ENCODE data around the gene FEZF2.
A peak's percentile ranks its signal among the peaks of the same experiment; 100 is the strongest.

Gene FEZF2

GRCh38 chr3:62361261-62361660 is 12.1 kb downstream of the FEZF2 start:
- no peak overlapping the region for H2AFZ ChIP-seq (ENCODE audit: low read length)
- H3K9me2 ChIP-seq (replicated peaks; ENCODE audit: insufficient read depth, low read length): no peaks in the 10 kb centered on the region
- no peaks in the 10 kb centered on the region for H4K20me1 ChIP-seq (ENCODE audit: insufficient read depth, low read length)
- H3K79me2 ChIP-seq (ENCODE audit: low read length): no peaks in the 10 kb centered on the region
- no peak for TF ChIP-seq EZH2phosphoT487 (IDR thresholded peaks at IDR 0.05; ENCODE audit: low read length)
- no peak for TF ChIP-seq CTCF (IDR thresholded peaks at IDR 0.05; ENCODE audit: low read length)
- TF ChIP-seq EZH2 (optimal IDR thresholded peaks at IDR 0.05; ENCODE audit: low read depth, low read length): no peak
- no peak overlapping the region for H3K27ac ChIP-seq (ENCODE audit: low read length)
- H3K4me2 ChIP-seq (ENCODE audit: low read depth, low read length): no peak overlapping the region
- 0 out of 2 replicates have a peak, but pooled peaks cover 3% of the 10 kb centered on the region for H3K4me1 ChIP-seq (ENCODE audit: low read length)
- no peak overlapping the region for H3K4me3 ChIP-seq (ENCODE audit: low read length)
- no peaks in the 10 kb centered on the region for H3K27me3 ChIP-seq (replicated peaks; ENCODE audit: insufficient read depth, low read length)
- no peaks in the 10 kb centered on the region for H3K36me3 ChIP-seq (replicated peaks; ENCODE audit: insufficient read depth, low read length)
- DNase-seq: peak; percentile 27
- H3K9me3 ChIP-seq (replicated peaks; ENCODE audit: insufficient read depth, low read length): no peaks in the 10 kb centered on the region
- no peak overlapping the region for H3K9ac ChIP-seq (ENCODE audit: low read length)
- no peaks in the 10 kb centered on the region for H3F3A ChIP-seq (ENCODE audit: insufficient read depth, low read length)

GRCh38 chr3:62359531-62359930 is 13.8 kb downstream of the FEZF2 start:
- H3K27ac ChIP-seq (ENCODE audit: low read length): no peak overlapping the region
- no peak overlapping the region for H3K4me3 ChIP-seq (ENCODE audit: low read length)
- no peaks in the 10 kb centered on the region for H3K9me3 ChIP-seq (replicated peaks; ENCODE audit: insufficient read depth, low read length)
- H3K4me2 ChIP-seq (ENCODE audit: low read depth, low read length): no peak overlapping the region
- no peaks in the 10 kb centered on the region for H3K36me3 ChIP-seq (replicated peaks; ENCODE audit: insufficient read depth, low read length)
- no peak for DNase-seq
- 0 out of 2 replicates have a peak, but pooled peaks cover 3% of the 10 kb centered on the region for H3K4me1 ChIP-seq (ENCODE audit: low read length)
- H3F3A ChIP-seq (ENCODE audit: insufficient read depth, low read length): no peaks in the 10 kb centered on the region
- H4K20me1 ChIP-seq (ENCODE audit: insufficient read depth, low read length): no peaks in the 10 kb centered on the region
- TF ChIP-seq EZH2phosphoT487 (IDR thresholded peaks at IDR 0.05; ENCODE audit: low read length): no peak
- no peak for TF ChIP-seq EZH2 (optimal IDR thresholded peaks at IDR 0.05; ENCODE audit: low read depth, low read length)
- no peak for TF ChIP-seq CTCF (IDR thresholded peaks at IDR 0.05; ENCODE audit: low read length)
- no peaks in the 10 kb centered on the region for H3K9me2 ChIP-seq (replicated peaks; ENCODE audit: insufficient read depth, low read length)
- H3K9ac ChIP-seq (ENCODE audit: low read length): no peak overlapping the region
- no peaks in the 10 kb centered on the region for H3K79me2 ChIP-seq (ENCODE audit: low read length)
- no peak overlapping the region for H2AFZ ChIP-seq (ENCODE audit: low read length)
- H3K27me3 ChIP-seq (replicated peaks; ENCODE audit: insufficient read depth, low read length): no peaks in the 10 kb centered on the region

- H3K79me2 ChIP-seq (ENCODE audit: low read length): no peaks in the 10 kb centered on the region
- H3K27me3 ChIP-seq (replicated peaks; ENCODE audit: insufficient read depth, low read length): no peaks in the 10 kb centered on the region
- H3F3A ChIP-seq (ENCODE audit: insufficient read depth, low read length): no peaks in the 10 kb centered on the region
- H4K20me1 ChIP-seq (ENCODE audit: insufficient read depth, low read length): no peaks in the 10 kb centered on the region
- TF ChIP-seq EZH2phosphoT487 (IDR thresholded peaks at IDR 0.05; ENCODE audit: low read length): no peak
- TF ChIP-seq CTCF (IDR thresholded peaks at IDR 0.05; ENCODE audit: low read length): no peak
- TF ChIP-seq EZH2 (optimal IDR thresholded peaks at IDR 0.05; ENCODE audit: low read depth, low read length): no peak
- no peaks in the 10 kb centered on the region for H3K9me2 ChIP-seq (replicated peaks; ENCODE audit: insufficient read depth, low read length)
- no peak for DNase-seq
- no peaks in the 10 kb centered on the region for H3K9me3 ChIP-seq (replicated peaks; ENCODE audit: insufficient read depth, low read length)
- H3K4me3 ChIP-seq (ENCODE audit: low read length): no peak overlapping the region
- no peaks in the 10 kb centered on the region for H3K36me3 ChIP-seq (replicated peaks; ENCODE audit: insufficient read depth, low read length)
- no peak overlapping the region for H3K27ac ChIP-seq (ENCODE audit: low read length)
- 0 out of 2 replicates have a peak, but pooled peaks cover 3% of the 10 kb centered on the region for H3K4me1 ChIP-seq (ENCODE audit: low read length)
- H2AFZ ChIP-seq (ENCODE audit: low read length): no peak overlapping the region
- no peak overlapping the region for H3K9ac ChIP-seq (ENCODE audit: low read length)
- H3K4me2 ChIP-seq (ENCODE audit: low read depth, low read length): no peak overlapping the region
Observed at GRCh38 chr3:62356356-62356755, 17.0 kb downstream of the FEZF2 start.
